ENCODE data around the gene CAMTA1. TPM values are rescaled to one million over a fixed set of nuclear protein-coding genes. Genes with fewer than 3 reads are reported as not detected.

CAMTA1 gene
- total RNA-seq, 1 experiment from 2014 or later = 50.3 TPM

- no TSS peak for BruUV-seq (replicated peaks)
- intact Hi-C loops (cut with micrococcal nuclease; ENCODE audit: unreplicated experiment) = no loop called here
- Mint-ChIP-seq H3K4me1 (ENCODE audit: low read depth, unreplicated experiment) (no peaks in the 10 kb centered on the region), H3K27me3 (ENCODE audit: unreplicated experiment) (peaks cover 32% of the 10 kb centered on the region), H3K27ac (ENCODE audit: unreplicated experiment) (no peak overlapping the region), H3K4me3 (ENCODE audit: low read depth, unreplicated experiment) (no peak overlapping the region), H3K36me3 (ENCODE audit: insufficient read depth, unreplicated experiment) (no peaks in the 10 kb centered on the region), H3K9me3 (ENCODE audit: low read depth, unreplicated experiment) (no peaks in the 10 kb centered on the region)
- CTCF ChIA-PET = interaction anchor here (1.3 kb wide), 1 partner anchor 10 kb away, joined by 3 read pairs; no protein-coding TSS in a partner anchor
- no peak for DNase-seq
- TF ChIP-seq CTCF (IDR thresholded peaks at IDR 0.05; ENCODE audit: unreplicated experiment) = no peak
Observed at GRCh38 chr1:7460807-7461206, 675.6 kb downstream of the CAMTA1 start.

DNA sequence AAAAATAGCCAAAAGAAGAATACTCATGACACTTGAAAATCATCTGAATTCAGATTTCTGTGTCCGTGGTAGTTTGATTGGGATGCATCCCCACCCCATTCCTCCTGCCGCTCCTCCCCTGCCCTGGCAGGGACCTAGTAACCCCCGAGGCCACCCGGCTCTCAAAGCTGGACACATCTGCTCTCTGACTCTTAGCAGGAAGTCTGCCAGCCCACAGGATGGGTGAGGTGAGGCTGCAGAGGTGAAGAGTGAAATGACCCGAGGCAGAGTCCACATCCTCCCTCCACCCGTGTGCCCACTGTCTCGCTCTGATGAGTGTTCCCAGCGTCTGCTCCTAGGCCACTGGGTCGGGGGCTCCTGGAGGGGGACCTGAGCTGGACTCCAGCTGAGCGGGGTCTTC lies 677.4 kb downstream of the CAMTA1 start:
- no peak for DNase-seq

DNA sequence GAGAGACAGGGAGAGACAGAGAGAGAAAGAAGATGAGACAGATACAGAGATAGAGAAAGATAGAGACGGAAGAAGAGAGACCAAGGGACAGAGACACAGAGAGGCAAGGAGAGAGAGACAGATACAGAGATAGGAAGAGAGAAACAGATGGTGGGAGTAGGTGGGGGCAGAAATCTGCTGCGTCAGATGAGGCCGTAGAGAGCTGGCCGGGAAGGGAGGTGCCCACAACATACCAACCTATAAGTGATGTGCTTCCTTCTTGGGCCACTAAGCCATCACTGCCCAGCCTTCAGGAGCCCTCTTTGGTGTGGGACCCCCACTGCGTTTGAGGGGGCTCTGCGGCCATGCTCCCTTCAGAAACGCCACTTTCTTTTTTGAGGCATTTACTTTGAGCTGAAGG lies 678.3 kb downstream of the CAMTA1 start:
- no peak for DNase-seq
- Mint-ChIP-seq H3K4me3 (ENCODE audit: low read depth, unreplicated experiment) (no peak overlapping the region), H3K9me3 (ENCODE audit: low read depth, unreplicated experiment) (no peaks in the 10 kb centered on the region), H3K27me3 (ENCODE audit: unreplicated experiment) (peaks cover 49% of the 10 kb centered on the region), H3K36me3 (ENCODE audit: insufficient read depth, unreplicated experiment) (no peaks in the 10 kb centered on the region), H3K27ac (ENCODE audit: unreplicated experiment) (no peak overlapping the region), H3K4me1 (ENCODE audit: low read depth, unreplicated experiment) (no peaks in the 10 kb centered on the region)
- intact Hi-C loops (cut with micrococcal nuclease; ENCODE audit: unreplicated experiment) = no loop called here
- BruUV-seq (replicated peaks) = no TSS peak
- CTCF ChIA-PET = no interaction called here
- TF ChIP-seq CTCF (IDR thresholded peaks at IDR 0.05; ENCODE audit: unreplicated experiment) = no peak

More for the DNA sequence above, 677.4 kb downstream of the CAMTA1 start:
- no peaks in the 10 kb centered on the region for H3K9me3 Mint-ChIP-seq (ENCODE audit: low read depth, unreplicated experiment)
- H3K27ac Mint-ChIP-seq (ENCODE audit: unreplicated experiment) = no peak overlapping the region
- intact Hi-C loops (cut with micrococcal nuclease; ENCODE audit: unreplicated experiment) = no loop called here
- no peaks in the 10 kb centered on the region for H3K36me3 Mint-ChIP-seq (ENCODE audit: insufficient read depth, unreplicated experiment)
- no TSS peak for BruUV-seq (replicated peaks)
- CTCF ChIA-PET = no interaction called here
- no peaks in the 10 kb centered on the region for H3K4me1 Mint-ChIP-seq (ENCODE audit: low read depth, unreplicated experiment)
- no peak overlapping the region for H3K4me3 Mint-ChIP-seq (ENCODE audit: low read depth, unreplicated experiment)
- peaks cover 41% of the 10 kb centered on the region for H3K27me3 Mint-ChIP-seq (ENCODE audit: unreplicated experiment)
- no peak for TF ChIP-seq CTCF (IDR thresholded peaks at IDR 0.05; ENCODE audit: unreplicated experiment)

GRCh38 chr1:7464736-7465135 lies 679.5 kb downstream of the CAMTA1 start:
- CTCF ChIA-PET = no interaction called here
- H3K27me3 Mint-ChIP-seq (ENCODE audit: unreplicated experiment) = peaks cover 60% of the 10 kb centered on the region
- no TSS peak for BruUV-seq (replicated peaks)
- H3K4me1 Mint-ChIP-seq (ENCODE audit: low read depth, unreplicated experiment) = peaks cover 7% of the 10 kb centered on the region
- H3K4me3 Mint-ChIP-seq (ENCODE audit: low read depth, unreplicated experiment) = no peak overlapping the region
- H3K36me3 Mint-ChIP-seq (ENCODE audit: insufficient read depth, unreplicated experiment) = no peaks in the 10 kb centered on the region
- no peak for DNase-seq
- intact Hi-C loops (cut with micrococcal nuclease; ENCODE audit: unreplicated experiment) = no loop called here
- no peak for TF ChIP-seq CTCF (IDR thresholded peaks at IDR 0.05; ENCODE audit: unreplicated experiment)
- no peaks in the 10 kb centered on the region for H3K9me3 Mint-ChIP-seq (ENCODE audit: low read depth, unreplicated experiment)
- no peak overlapping the region for H3K27ac Mint-ChIP-seq (ENCODE audit: unreplicated experiment)
